MM.1S (cell line): ENCODE measurements around the gene ERVK3-1.

Experiments
- DNase-seq: peaks from one replicate; pipeline ENCODE4 v3.0.0-alpha.2; 2015
- H2AFZ ChIP-seq: fragments of 300-600 bp; sonication (generic); 2 replicates; pipeline ENCODE4 v1.6.0; 2016; ENCODE audit warnings: antibody characterized with exemption, low read length
- H3F3A ChIP-seq: fragments of 300-600 bp; sonication (generic); 2 replicates; pipeline ENCODE4 v1.6.1; 2016; ENCODE audit warnings: mild to moderate bottlenecking, antibody characterized with exemption, low read length, moderate library complexity, mixed read lengths; ENCODE audit not compliant: insufficient read depth
- H3K27ac ChIP-seq: fragments of 300-600 bp; sonication (generic); 2 replicates; pipeline ENCODE4 v1.5.1; 2016; ENCODE audit warnings: mild to moderate bottlenecking, low read length
- H3K27me3 ChIP-seq: fragments of 300-600 bp; sonication (generic); replicated peaks from 2 replicates; pipeline ENCODE4 v1.6.0; 2016; ENCODE audit warnings: low read length; ENCODE audit not compliant: insufficient read depth
- H3K36me3 ChIP-seq: fragments of 300-600 bp; sonication (generic); replicated peaks from 2 replicates; pipeline ENCODE4 v1.6.1; 2016; ENCODE audit warnings: mild to moderate bottlenecking, low read length, mixed read lengths; ENCODE audit not compliant: insufficient read depth
- H3K4me1 ChIP-seq: fragments of 300-600 bp; sonication (generic); 2 replicates; pipeline ENCODE4 v1.6.1; 2016; ENCODE audit warnings: low read length, mixed read lengths
- H3K4me2 ChIP-seq: fragments of 300-600 bp; sonication (generic); 2 replicates; pipeline ENCODE4 v1.6.0; 2016; ENCODE audit warnings: low read depth, low read length
- H3K4me3 ChIP-seq: fragments of 300-600 bp; sonication (generic); 2 replicates; pipeline ENCODE4 v1.5.1; 2016; ENCODE audit warnings: low read length, mixed read lengths
- H3K79me2 ChIP-seq: fragments of 300-600 bp; sonication (generic); 2 replicates; pipeline ENCODE4 v1.6.1; 2016; ENCODE audit warnings: mixed run types, low read length, mixed read lengths
- H3K9ac ChIP-seq: fragments of 300-600 bp; sonication (generic); 2 replicates; pipeline ENCODE4 v1.6.1; 2016; ENCODE audit warnings: low read length, mixed read lengths
- H3K9me2 ChIP-seq: fragments of 300-600 bp; sonication (generic); replicated peaks from 2 replicates; pipeline ENCODE4 v1.6.1; 2016; ENCODE audit warnings: mild to moderate bottlenecking, low read length, mixed read lengths; ENCODE audit not compliant: insufficient read depth
- H3K9me3 ChIP-seq: fragments of 300-600 bp; sonication (generic); replicated peaks from 2 replicates; pipeline ENCODE4 v1.6.1; 2016; ENCODE audit warnings: mild to moderate bottlenecking, low read length, mixed read lengths; ENCODE audit not compliant: insufficient read depth
- H4K20me1 ChIP-seq: fragments of 300-600 bp; sonication (generic); 2 replicates; pipeline ENCODE4 v1.6.1; 2016; ENCODE audit warnings: mild to moderate bottlenecking, low read length, moderate library complexity, mixed read lengths; ENCODE audit not compliant: insufficient read depth
- EZH2 ChIP-seq: fragments of 300-600 bp; sonication (generic); optimal IDR thresholded peaks from 2 replicates; pipeline ENCODE3; 2017; ENCODE audit warnings: low read depth, mild to moderate bottlenecking, antibody characterized with exemption, low read length, mixed read lengths
- EZH2phosphoT487 ChIP-seq: fragments of 300-600 bp; sonication (generic); IDR thresholded peaks from 2 replicates; pipeline ENCODE4 v1.6.1; 2018; ENCODE audit warnings: antibody characterized with exemption, low read length
- TF ChIP-seq, protein P1 (sequence below): fragments of 300-600 bp; sonication (generic); IDR thresholded peaks from 2 replicates; pipeline ENCODE4 v1.5.1; 2016; ENCODE audit warnings: antibody characterized with exemption, low read length, mixed read lengths

The ERVK3-1 gene

DNA sequence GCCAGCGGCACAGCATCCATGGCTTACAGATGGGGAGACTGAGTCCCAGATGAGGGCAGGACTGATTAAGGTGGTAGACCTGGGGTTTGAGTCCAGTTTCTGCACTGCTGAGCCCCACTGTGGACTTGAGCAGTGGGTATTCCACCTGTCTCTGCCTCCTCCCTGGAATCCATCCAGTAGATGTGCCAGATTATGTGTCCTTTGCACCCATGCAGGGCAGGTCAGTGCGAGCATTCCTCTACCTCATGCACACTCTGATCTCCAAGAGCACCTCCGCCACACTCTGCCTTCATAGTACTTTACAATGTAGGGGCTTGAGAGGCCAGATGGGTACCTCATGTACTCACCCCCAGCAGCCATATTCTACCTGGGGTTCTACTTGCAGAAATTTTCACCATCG is 31.6 kb downstream of the ERVK3-1 start:
- H3K27me3 ChIP-seq: no peaks in the 10 kb centered on the region
- no peak for TF ChIP-seq EZH2
- TF ChIP-seq EZH2phosphoT487: no peak
- TF ChIP-seq, protein P1, sequence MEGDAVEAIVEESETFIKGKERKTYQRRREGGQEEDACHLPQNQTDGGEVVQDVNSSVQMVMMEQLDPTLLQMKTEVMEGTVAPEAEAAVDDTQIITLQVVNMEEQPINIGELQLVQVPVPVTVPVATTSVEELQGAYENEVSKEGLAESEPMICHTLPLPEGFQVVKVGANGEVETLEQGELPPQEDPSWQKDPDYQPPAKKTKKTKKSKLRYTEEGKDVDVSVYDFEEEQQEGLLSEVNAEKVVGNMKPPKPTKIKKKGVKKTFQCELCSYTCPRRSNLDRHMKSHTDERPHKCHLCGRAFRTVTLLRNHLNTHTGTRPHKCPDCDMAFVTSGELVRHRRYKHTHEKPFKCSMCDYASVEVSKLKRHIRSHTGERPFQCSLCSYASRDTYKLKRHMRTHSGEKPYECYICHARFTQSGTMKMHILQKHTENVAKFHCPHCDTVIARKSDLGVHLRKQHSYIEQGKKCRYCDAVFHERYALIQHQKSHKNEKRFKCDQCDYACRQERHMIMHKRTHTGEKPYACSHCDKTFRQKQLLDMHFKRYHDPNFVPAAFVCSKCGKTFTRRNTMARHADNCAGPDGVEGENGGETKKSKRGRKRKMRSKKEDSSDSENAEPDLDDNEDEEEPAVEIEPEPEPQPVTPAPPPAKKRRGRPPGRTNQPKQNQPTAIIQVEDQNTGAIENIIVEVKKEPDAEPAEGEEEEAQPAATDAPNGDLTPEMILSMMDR: no peak
- no peak overlapping the region for H3K27ac ChIP-seq
- H3K4me3 ChIP-seq: no peak overlapping the region
- H4K20me1 ChIP-seq: no peaks in the 10 kb centered on the region
- no peak overlapping the region for H3K4me2 ChIP-seq
- H3K9me3 ChIP-seq: no peaks in the 10 kb centered on the region
- H3K36me3 ChIP-seq: 0 out of 2 replicates have a peak, but pooled peaks cover 5% of the 10 kb centered on the region
- no peaks in the 10 kb centered on the region for H3K4me1 ChIP-seq
- no peak overlapping the region for H2AFZ ChIP-seq
- no peak overlapping the region for H3K9ac ChIP-seq
- DNase-seq: no peak
- no peaks in the 10 kb centered on the region for H3K9me2 ChIP-seq
- no peaks in the 10 kb centered on the region for H3F3A ChIP-seq
- H3K79me2 ChIP-seq: no peaks in the 10 kb centered on the region

GRCh38 chr19:58338336-58338735 is 33.2 kb downstream of the ERVK3-1 start:
- H4K20me1 ChIP-seq: no peaks in the 10 kb centered on the region
- H3K4me1 ChIP-seq: no peaks in the 10 kb centered on the region
- TF ChIP-seq, protein P1: no peak

GRCh38 chr19:58338825-58339558 is 33.8 kb downstream of the ERVK3-1 start:
- 0 out of 2 replicates have a peak, but pooled peaks cover 5% of the 10 kb centered on the region for H3K36me3 ChIP-seq
- no peak overlapping the region for H3K27ac ChIP-seq
- no peaks in the 10 kb centered on the region for H3F3A ChIP-seq
- no peaks in the 10 kb centered on the region for H4K20me1 ChIP-seq
- H3K27me3 ChIP-seq: no peaks in the 10 kb centered on the region
- no peaks in the 10 kb centered on the region for H3K9me3 ChIP-seq
- TF ChIP-seq EZH2phosphoT487 (no peak), EZH2 (no peak)
- TF ChIP-seq, protein P1: no peak
- no peak overlapping the region for H3K9ac ChIP-seq
- H3K9me2 ChIP-seq: no peaks in the 10 kb centered on the region
- H2AFZ ChIP-seq: no peak overlapping the region
- H3K4me2 ChIP-seq: no peak overlapping the region
- no peak for DNase-seq
- H3K79me2 ChIP-seq: no peaks in the 10 kb centered on the region
- H3K4me3 ChIP-seq: no peak overlapping the region
- no peaks in the 10 kb centered on the region for H3K4me1 ChIP-seq

More at GRCh38 chr19:58338336-58338735, 33.2 kb downstream of the ERVK3-1 start:
- no peaks in the 10 kb centered on the region for H3K79me2 ChIP-seq
- H3K9me3 ChIP-seq: no peaks in the 10 kb centered on the region
- no peak overlapping the region for H3K9ac ChIP-seq
- no peaks in the 10 kb centered on the region for H3K27me3 ChIP-seq
- 0 out of 2 replicates have a peak, but pooled peaks cover 5% of the 10 kb centered on the region for H3K36me3 ChIP-seq
- H2AFZ ChIP-seq: no peak overlapping the region
- H3F3A ChIP-seq: no peaks in the 10 kb centered on the region
- no peak overlapping the region for H3K4me3 ChIP-seq
- H3K27ac ChIP-seq: no peak overlapping the region
- DNase-seq: no peak
- no peak overlapping the region for H3K4me2 ChIP-seq
- H3K9me2 ChIP-seq: no peaks in the 10 kb centered on the region
